NCI-H524 treated with DMSO at 0.1 percent for 48 hours (cell line): ENCODE data around the gene ZNF644.
"Not testable (repeated sequence)": the region's sequence is repeated elsewhere in the genome, so short reads cannot be mapped to it uniquely, and the experiment has no call there.

Source experiments
- DNase-seq: peaks from one replicate; lab custom pipeline; 2025; lab: John Stamatoyannopoulos, UW

ZNF644 gene

DNA sequence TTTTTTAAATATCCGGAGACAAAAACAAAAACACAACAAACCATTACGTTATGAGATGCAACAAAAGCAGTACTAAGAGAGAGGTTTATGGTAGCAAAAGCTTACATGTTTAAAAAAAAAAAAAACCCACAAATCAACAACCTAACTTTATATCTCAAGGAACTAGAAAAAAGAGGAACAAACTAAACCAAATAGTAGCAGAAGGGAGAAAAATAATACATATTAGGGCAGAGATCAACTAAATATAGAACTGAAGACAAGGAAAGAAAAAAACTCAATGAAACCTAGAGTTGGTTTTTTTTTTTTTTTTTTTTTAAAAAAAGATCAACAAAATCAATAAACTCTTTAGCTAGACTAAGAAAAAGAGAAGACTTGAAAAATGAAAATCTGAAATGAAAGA is 34.9 kb downstream of the ZNF644 start:
- no peak for DNase-seq

DNA sequence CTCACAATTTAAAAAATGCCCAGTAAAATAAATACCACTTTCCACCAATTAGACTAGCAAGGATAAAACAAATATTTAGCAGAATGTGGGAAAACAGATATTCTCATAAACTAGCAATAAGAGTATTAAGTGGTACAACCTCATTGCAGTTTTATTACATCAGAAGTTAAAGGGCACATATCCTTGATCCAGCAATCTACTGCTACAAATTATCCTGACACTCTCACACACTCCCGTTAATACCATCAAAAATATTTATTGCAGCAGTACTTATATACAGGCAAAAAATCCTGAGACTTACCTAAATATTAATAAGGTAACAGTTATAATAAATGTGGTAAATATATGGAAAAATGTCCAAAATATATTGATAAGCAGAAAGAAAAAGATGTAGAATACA is 44.3 kb downstream of the ZNF644 start:
- no peak for DNase-seq

DNA sequence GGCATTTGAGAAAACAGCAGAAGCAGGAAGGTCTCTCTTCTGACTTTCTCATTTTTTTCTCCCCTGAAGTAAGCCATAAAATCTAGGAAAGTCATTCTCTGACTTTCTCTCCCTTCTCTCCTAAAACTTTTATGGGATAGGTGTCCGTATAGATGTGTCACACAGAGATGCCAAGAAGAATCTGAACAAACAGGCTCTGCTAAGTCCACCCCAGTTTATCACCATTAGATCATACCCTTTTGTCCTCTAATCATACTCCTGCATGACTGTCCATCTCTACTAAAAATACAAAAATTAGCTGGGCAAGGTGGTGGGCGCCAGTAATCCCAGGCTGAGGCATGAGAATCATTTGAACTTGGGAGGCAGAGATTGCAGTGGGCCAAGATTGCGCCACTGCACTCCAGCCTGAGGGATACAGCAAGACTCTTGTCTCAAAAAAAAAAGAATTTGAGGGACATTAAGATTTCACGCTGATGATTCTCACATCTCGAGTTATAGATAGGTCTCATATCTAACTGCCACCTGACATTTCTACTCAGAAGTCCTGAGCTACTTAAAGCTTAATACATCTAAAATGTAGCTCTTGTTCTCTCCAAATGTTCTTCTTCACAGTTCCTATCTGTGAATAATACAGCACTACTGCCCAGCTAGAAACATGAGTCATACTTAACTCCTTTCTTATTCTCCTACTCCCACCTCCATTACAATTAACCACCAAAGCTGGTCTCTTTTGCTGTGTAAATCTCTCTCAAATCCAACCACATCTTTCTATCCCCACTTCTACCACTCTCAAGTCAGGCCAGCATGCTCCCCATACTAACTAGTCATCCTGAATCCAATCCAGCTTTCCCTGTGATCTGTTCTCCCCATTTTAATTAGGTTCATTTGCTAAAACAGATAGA is 47.7 kb downstream of the ZNF644 start:
- DNase-seq: no peak

DNA sequence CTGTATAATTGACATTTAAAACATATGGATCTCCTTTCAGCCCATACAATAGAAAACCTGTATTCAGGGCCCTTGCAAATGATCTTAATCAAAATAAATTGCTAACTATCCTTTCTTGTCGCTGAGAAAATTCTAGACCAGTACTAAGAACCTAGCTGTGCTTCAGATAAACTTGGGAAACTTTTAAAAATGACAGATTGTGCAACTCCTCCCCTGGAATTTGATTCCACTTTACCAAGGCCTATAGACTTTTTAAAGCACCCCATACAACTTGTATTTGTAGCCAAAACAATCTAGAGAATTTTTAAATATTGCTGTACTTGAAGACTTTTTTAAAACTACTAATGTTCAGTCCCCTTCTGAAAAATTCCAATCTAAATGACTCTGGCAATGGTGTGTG is 51.6 kb downstream of the ZNF644 start:
- DNase-seq: no peak

DNA sequence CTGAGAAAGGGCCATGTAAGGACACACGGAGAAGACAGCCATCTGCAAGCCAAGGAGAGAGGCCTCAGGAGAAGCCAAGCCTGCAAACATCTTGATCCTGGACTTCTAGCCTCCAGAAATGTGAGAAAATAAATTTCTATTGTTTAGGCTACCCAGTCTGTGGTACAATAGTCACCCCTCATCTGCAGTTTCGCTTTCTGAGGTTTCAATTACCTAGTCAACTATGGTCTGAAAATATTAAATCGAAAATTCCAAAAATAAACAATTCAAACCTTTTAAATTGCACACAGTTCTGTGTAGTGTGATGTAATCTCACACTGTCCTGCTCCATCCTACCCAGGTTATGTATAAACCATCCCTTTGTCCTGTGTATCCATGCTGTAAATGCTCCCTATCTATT is 52.6 kb downstream of the ZNF644 start:
- no peak for DNase-seq

DNA sequence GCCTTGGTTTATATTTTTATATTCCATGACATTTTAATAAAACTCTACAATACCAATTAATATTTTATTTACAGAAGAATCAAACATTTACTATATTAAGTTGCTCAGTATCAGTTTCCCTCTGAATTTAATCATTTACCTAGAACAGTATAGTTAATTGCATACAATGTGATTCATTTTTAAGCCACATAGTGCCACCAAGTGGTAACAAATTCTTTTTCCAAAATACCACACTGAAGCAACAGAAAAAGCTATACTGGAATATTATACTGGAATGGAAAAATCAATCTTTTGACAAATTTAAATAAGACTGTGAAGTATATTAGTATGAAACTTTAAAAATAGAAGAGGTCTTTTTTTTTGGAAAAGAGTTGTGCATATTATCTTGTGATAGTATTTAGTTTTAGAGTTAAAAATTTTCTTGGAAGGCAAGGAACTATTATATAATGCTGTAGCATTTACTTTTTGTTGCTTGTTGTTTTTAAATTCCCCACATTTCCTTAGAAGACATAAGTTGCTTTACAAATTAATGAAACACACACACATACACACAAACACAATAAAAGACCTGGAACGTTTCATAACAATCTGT is 57.3 kb downstream of the ZNF644 start:
- no peak for DNase-seq

DNA sequence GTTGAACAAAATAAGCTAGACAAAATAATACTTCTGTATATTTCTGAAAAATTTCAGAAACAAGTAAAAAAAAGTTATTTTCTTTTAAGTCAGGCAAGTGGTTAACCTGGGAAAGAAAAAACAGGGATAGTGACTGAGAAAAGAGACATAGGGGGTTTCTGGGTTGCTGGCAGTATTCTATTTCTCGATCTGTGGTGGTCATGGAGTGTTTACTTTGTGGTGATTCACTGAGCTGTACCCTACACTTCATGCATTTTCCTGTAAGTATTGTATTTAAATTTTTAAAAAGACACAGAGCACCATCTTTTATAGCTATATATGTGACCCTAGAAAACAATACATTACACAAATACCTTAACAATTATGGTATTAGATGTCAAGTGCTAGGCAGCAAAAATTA is 58.2 kb downstream of the ZNF644 start:
- no peak for DNase-seq

DNA sequence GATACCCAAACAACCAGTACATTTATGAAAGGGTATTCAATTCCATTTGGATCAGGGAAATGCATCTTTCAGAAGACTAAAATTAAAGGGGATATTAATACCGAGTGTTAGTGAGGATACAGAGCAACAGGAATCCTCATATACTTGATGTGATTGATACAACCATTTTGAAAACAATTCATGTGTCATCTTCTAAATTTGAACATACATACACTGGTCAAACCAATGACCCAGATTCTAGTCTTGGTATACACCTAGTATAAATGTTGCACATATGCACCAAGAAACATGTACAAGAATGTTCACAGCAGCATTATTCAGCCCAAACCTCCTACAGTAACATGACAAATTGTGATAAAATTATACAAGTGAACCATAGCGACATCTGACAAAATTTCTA is 58.6 kb downstream of the ZNF644 start:
- DNase-seq: no peak

DNA sequence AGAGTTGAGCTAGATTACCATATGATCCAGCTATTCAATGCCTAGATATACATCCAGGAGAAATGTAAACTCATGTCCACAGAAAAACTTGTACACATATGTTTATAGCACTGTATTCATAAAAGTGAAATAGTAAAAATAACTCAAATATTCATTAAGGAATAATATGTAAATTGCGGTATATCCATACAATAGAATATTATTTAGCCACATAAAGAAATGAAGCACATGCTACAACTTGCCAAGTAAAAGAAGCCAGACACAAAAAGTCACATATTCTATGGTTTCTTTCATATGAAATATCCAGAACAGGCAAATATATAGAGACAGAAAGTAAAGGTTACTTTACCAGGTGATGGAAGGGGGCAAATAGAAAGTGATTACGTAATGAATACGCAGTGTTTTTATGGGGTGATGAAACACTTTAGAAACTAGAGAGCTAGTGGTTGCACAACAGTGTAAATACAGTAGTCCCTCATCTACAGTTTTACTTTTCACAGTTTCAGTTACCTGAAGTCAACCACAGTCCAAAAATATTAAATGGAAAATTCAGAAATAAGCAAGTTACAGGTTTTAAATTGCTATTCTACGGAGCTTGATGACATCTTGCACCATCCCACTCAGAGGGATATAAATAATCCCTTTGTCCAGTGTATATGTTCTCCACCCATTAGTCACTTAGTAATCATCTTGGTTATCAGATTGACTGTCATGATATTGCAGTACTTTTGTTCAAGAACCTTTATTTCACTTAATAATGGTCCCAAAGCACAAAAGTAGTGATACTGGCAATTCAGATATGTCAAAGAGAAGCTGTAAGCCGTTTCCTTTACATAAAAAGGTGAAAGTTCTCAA is 62.3 kb downstream of the ZNF644 start:
- DNase-seq: no peak

DNA sequence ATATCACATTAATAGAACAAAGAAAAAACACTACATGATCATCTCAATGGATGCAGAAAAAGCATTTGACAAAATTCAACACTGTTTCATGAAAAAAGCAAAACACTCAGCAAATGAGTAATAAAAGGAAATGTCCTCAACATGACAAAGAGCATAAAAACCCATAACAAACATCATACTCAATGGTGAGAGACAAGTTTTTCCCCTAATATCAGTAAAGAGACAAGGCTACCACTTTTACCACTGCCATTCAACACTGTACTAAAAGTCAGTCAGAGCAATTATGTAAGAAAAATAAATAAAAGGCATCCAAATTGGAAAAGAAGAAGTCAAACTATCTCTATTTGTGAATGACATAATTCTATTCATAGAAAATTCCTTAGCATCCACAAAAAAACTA is 64.3 kb downstream of the ZNF644 start:
- DNase-seq: no peak

DNA sequence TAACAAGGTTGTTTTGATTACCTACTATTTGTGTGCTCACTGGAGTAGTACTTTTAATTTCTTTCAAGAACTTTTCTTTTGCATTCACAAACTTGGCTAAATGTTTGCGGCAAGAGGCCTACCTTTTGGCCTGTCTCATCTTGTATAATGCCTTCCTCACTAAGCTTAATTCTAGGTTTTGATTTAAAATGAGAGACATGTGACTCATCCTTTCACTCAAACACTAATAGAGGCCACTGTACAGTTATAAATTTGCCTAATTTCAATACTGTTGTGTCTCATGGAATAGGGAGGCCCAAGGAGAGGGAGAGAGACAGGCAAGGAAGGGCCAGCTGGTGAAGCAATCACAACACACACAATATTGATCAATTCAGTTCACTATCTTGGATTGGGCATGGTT is 66.1 kb downstream of the ZNF644 start:
- DNase-seq: no peak

DNA sequence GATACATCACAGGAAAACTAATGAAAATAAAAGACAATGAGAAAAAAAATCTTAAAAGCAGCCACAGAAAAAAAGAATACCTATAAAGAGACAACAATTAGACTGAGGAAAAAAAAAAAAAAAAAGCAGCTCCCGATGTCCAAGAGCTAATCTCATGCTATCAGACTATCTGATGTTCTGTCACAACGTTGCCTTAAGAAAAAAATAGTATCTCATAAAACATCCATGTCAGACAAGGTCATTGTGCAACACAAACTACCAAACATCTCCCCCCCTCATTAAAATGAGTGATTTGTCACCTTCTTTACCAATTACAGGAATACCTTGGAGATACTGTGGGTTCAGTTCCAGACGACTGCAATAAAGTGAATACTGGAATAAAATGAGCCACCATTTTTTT is 68.9 kb downstream of the ZNF644 start:
- DNase-seq: no peak

DNA sequence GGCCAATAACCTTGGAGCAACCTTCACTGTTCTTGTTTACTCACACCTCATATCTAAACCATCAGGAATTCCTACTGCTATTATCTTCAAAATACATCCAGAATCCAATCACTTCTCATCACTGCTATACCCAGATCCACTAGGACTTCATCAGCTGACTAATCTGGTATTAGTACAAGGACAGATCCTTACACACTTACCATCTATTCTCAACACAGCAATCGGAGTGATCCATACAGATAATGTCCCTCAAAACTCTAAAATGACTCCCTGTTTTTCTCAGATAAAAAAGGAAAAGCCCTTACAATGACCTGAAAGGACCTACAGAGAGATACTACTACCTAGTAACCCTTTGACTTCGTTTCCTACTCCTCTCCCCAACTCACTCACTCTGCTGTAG is 70.8 kb downstream of the ZNF644 start:
- DNase-seq: no peak

DNA sequence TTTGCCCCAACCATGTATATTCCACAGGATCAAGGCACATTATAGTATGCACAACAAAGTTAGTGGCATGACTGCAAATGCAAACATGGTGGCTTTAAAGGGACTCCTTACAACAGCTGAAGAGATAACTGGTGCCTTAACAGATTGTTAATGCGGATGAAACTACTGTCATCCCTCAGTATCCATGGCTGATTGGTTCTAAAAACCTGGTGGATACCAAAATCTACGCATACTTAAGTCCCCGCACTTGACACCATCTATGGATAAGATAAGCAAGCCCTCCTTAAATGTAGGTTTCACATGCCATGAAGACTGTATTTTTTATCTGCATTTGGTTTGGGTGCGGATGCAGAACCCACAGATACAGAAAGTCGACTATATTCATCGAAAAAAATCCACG is 73.5 kb downstream of the ZNF644 start:
- DNase-seq: no peak

DNA sequence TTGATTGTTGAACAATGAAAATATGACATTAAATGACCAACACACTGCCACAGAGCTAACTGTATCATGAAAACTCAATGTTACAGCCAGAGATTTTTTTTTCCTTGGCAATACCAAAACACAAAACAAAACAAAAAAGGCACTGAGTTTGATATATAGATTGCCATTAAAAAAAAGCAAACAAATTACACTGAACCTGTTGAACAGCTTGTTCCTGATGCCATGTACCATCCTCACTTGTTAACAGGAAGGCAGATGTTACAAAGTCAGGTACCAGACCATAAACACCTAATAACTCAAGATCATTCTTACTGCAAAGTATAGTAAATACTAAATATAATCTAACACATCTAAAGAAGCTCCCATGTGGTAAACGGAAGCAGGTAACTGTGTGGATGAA is 75.2 kb downstream of the ZNF644 start:
- no peak for DNase-seq

DNA sequence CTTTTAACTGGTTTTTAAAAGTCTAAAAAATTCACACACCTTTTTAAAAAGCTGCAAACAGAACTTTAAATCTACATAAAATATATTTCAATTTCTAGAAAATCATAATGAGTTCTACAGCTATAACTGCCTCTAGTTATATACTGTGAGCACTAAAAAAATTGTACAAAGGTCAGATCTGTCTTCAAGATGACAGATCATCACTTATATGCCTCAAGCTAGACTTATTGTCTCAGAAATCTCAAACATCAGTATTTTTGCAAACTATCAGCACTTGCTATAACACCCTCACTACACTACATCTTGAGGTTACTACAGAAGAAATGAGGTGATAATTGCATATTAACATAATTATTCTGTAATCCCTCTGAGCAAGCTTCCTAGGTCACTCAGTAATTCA is 76.5 kb downstream of the ZNF644 start:
- DNase-seq: no peak

DNA sequence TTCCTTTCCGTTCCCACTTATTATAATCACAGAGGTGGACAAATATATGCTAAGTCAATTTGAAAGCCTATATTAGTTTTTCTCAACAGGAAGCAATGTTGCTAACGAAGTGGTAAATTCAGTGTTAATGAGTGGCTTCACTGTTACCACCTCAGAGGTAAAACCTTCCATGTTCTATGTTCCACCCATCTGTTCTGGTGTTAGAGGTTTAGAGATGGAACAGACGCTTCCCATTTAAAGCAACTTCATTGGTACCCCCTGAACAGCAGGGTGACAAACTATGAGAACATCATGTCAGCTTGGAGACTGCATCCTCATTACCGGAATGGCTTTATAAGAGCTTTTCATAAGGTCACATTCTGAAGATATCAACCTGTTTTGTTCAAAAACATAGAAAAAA is 77.9 kb downstream of the ZNF644 start:
- DNase-seq: no peak

DNA sequence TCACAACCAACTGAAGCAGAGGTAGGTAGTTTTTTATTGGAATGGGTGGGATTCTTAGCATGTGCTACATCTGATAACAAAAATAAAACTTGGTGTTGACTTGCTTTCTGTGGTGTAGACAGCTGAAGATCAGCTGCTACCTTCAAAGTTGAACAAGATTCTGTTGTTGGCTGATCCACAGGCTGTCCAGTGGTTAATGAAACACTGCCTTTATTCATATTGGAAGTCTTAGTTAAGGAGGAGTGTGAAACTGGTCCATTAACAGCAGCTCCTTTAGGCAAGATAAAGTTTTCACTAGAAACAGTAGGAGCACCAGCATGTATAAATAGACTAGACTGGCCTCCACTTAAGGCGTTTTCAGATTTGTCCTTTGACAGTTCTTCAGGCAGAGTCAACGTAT is 81.1 kb downstream of the ZNF644 start:
- DNase-seq: no peak

DNA sequence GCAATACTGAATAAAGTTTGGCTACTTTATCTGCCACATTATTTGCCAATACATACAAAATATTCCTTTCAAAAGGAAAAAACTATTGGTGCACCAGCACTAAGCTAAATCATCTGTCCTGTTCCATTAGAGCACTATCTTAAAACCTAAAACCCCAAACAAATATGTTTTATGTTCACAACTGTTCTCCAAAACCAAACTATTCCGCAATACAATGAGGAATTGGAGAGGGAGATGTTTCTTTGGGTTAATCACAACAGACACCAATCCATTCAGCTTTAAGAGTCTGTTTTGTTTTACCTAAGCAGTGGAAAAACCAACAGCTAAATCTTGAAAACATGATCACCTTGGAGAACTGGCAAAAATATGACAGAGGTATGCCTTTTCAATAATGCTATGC is 85.1 kb downstream of the ZNF644 start:
- DNase-seq: no peak

DNA sequence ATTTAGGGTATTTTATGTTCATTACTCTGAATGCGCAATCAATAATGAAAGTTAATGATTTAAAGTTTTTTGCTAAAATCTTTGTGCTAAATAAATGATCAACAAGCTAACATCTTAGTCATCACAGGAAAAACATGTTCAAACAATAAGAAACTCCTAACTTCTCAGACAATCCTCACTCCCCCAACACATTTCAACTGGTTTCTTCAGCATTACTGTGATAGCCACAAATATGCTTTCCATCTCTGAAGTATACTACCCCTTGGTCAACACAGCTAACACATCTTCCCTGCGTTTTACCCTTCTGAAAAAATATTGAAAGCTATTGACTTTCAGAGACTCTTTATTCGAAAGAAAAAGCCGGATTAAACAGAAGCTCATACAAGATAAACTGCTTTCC is 85.8 kb downstream of the ZNF644 start:
- DNase-seq: no peak

DNA sequence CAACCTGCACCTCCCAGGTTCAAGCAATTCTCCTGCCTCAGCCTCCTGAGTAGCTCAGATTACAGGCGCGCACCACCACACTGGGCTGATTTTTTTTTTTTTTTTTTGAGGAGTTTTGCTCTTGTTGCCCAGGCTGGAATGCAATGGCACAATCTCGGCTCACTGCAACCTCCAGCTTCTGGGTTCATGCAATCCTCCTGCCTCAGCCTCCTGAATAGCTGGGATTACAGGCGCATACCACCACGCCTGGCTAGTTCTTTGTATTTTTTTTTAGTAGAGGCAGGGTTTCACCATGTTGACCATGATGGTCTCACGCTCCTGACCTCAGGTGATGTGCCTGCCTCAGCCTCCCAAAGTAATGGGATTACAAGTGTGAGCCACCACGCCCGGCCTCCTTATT is 93.6 kb downstream of the ZNF644 start:
- not testable (repeated sequence) for DNase-seq

DNA sequence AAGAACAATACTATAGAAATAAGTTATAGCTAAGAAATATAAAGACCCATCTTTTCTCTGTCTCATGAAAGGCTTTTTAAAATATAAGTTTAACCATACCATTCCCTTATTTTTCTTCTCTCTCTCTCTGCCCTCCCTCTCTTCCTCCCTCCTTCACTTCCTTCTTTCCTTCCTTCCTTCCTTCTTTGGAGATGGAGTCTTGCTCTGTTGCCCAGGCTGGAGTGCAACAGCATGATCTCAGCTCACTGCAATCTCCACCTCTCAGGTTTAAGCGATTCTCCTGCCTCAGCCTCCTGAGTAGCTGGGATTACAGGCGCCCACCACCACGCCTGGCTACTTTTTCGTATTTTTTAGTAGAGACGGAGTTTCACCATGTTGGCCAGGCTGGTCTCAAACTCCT is 94.2 kb downstream of the ZNF644 start:
- DNase-seq: not testable (repeated sequence)

DNA sequence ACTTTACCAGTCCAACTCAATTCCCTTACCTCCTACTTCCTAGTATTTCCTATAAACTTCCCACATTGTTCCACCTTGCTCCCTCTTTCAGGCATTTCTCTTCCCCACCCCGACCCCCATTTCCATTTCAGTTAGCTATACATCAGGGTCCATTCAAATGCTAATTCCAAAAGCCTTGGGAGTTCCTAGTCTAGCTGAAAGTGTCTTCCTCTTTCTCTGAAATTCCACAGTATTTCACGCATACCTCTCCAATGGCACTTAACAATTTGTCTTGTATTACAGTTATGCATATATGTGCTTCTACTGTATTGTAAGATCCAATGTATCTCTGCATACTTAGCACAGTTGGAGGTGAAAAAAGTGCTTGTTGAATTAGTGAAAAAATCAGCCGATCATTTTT is 94.9 kb downstream of the ZNF644 start:
- DNase-seq: no peak
